MM.1S (cell line): Measurements from ENCODE around the gene PLCXD3.

Experiments
- DNase-seq: peaks from one replicate; pipeline ENCODE4 v3.0.0-alpha.2; 2015
- H2AFZ ChIP-seq: fragments of 300-600 bp; sonication (generic); 2 replicates; pipeline ENCODE4 v1.6.0; 2016; ENCODE audit warnings: antibody characterized with exemption, low read length
- H3F3A ChIP-seq: fragments of 300-600 bp; sonication (generic); 2 replicates; pipeline ENCODE4 v1.6.1; 2016; ENCODE audit warnings: mild to moderate bottlenecking, antibody characterized with exemption, low read length, moderate library complexity, mixed read lengths; ENCODE audit not compliant: insufficient read depth
- H3K27ac ChIP-seq: fragments of 300-600 bp; sonication (generic); 2 replicates; pipeline ENCODE4 v1.5.1; 2016; ENCODE audit warnings: mild to moderate bottlenecking, low read length
- H3K27me3 ChIP-seq: fragments of 300-600 bp; sonication (generic); replicated peaks from 2 replicates; pipeline ENCODE4 v1.6.0; 2016; ENCODE audit warnings: low read length; ENCODE audit not compliant: insufficient read depth
- H3K36me3 ChIP-seq: fragments of 300-600 bp; sonication (generic); replicated peaks from 2 replicates; pipeline ENCODE4 v1.6.1; 2016; ENCODE audit warnings: mild to moderate bottlenecking, low read length, mixed read lengths; ENCODE audit not compliant: insufficient read depth
- H3K4me1 ChIP-seq: fragments of 300-600 bp; sonication (generic); 2 replicates; pipeline ENCODE4 v1.6.1; 2016; ENCODE audit warnings: low read length, mixed read lengths
- H3K4me2 ChIP-seq: fragments of 300-600 bp; sonication (generic); 2 replicates; pipeline ENCODE4 v1.6.0; 2016; ENCODE audit warnings: low read depth, low read length
- H3K4me3 ChIP-seq: fragments of 300-600 bp; sonication (generic); 2 replicates; pipeline ENCODE4 v1.5.1; 2016; ENCODE audit warnings: low read length, mixed read lengths
- H3K79me2 ChIP-seq: fragments of 300-600 bp; sonication (generic); 2 replicates; pipeline ENCODE4 v1.6.1; 2016; ENCODE audit warnings: mixed run types, low read length, mixed read lengths
- H3K9ac ChIP-seq: fragments of 300-600 bp; sonication (generic); 2 replicates; pipeline ENCODE4 v1.6.1; 2016; ENCODE audit warnings: low read length, mixed read lengths
- H3K9me2 ChIP-seq: fragments of 300-600 bp; sonication (generic); replicated peaks from 2 replicates; pipeline ENCODE4 v1.6.1; 2016; ENCODE audit warnings: mild to moderate bottlenecking, low read length, mixed read lengths; ENCODE audit not compliant: insufficient read depth
- H3K9me3 ChIP-seq: fragments of 300-600 bp; sonication (generic); replicated peaks from 2 replicates; pipeline ENCODE4 v1.6.1; 2016; ENCODE audit warnings: mild to moderate bottlenecking, low read length, mixed read lengths; ENCODE audit not compliant: insufficient read depth
- H4K20me1 ChIP-seq: fragments of 300-600 bp; sonication (generic); 2 replicates; pipeline ENCODE4 v1.6.1; 2016; ENCODE audit warnings: mild to moderate bottlenecking, low read length, moderate library complexity, mixed read lengths; ENCODE audit not compliant: insufficient read depth
- CTCF ChIP-seq: fragments of 300-600 bp; sonication (generic); IDR thresholded peaks from 2 replicates; pipeline ENCODE4 v1.5.1; 2016; ENCODE audit warnings: antibody characterized with exemption, low read length, mixed read lengths
- EZH2 ChIP-seq: fragments of 300-600 bp; sonication (generic); optimal IDR thresholded peaks from 2 replicates; pipeline ENCODE3; 2017; ENCODE audit warnings: low read depth, mild to moderate bottlenecking, antibody characterized with exemption, low read length, mixed read lengths
- EZH2phosphoT487 ChIP-seq: fragments of 300-600 bp; sonication (generic); IDR thresholded peaks from 2 replicates; pipeline ENCODE4 v1.6.1; 2018; ENCODE audit warnings: antibody characterized with exemption, low read length

The PLCXD3 gene

GRCh38 chr5:41286696-41287095, 223.7 kb downstream of the PLCXD3 start:
- Histone ChIP-seq H3K27me3 (no peaks in the 10 kb centered on the region), H3K36me3 (no peaks in the 10 kb centered on the region), H2AFZ (no peak overlapping the region), H3K9me3 (no peaks in the 10 kb centered on the region), H3K4me3 (no peak overlapping the region), H3F3A (no peaks in the 10 kb centered on the region), H4K20me1 (no peaks in the 10 kb centered on the region), H3K9ac (no peak overlapping the region), H3K9me2 (no peaks in the 10 kb centered on the region), H3K79me2 (no peaks in the 10 kb centered on the region), H3K27ac (no peak overlapping the region), H3K4me1 (no peaks in the 10 kb centered on the region), H3K4me2 (no peak overlapping the region)
- TF ChIP-seq EZH2phosphoT487 (no peak), CTCF (no peak), EZH2 (no peak)
- DNase-seq: no peak

GRCh38 chr5:41286165-41286564, 224.2 kb downstream of the PLCXD3 start:
- TF ChIP-seq CTCF (no peak), EZH2phosphoT487 (no peak), EZH2 (no peak)
- H3K79me2 ChIP-seq: no peaks in the 10 kb centered on the region
- no peaks in the 10 kb centered on the region for H3K9me3 ChIP-seq
- no peaks in the 10 kb centered on the region for H3K36me3 ChIP-seq
- H2AFZ ChIP-seq: no peak overlapping the region
- no peak overlapping the region for H3K27ac ChIP-seq
- no peak overlapping the region for H3K9ac ChIP-seq
- no peaks in the 10 kb centered on the region for H3F3A ChIP-seq
- H4K20me1 ChIP-seq: no peaks in the 10 kb centered on the region
- no peak overlapping the region for H3K4me2 ChIP-seq
- H3K4me3 ChIP-seq: no peak overlapping the region
- no peaks in the 10 kb centered on the region for H3K4me1 ChIP-seq
- no peak for DNase-seq
- no peaks in the 10 kb centered on the region for H3K9me2 ChIP-seq
- H3K27me3 ChIP-seq: no peaks in the 10 kb centered on the region

- Histone ChIP-seq H4K20me1 (no peaks in the 10 kb centered on the region), H3K4me3 (no peak overlapping the region), H3K4me2 (no peak overlapping the region), H3K27ac (no peak overlapping the region), H3K27me3 (no peaks in the 10 kb centered on the region), H3K9ac (no peak overlapping the region), H3K9me2 (no peaks in the 10 kb centered on the region), H3K79me2 (no peaks in the 10 kb centered on the region), H3F3A (no peaks in the 10 kb centered on the region), H3K9me3 (no peaks in the 10 kb centered on the region), H3K4me1 (no peaks in the 10 kb centered on the region), H2AFZ (no peak overlapping the region), H3K36me3 (no peaks in the 10 kb centered on the region)
- TF ChIP-seq EZH2 (no peak), EZH2phosphoT487 (no peak), CTCF (no peak)
- no peak for DNase-seq
Observed at GRCh38 chr5:41284938-41285337, 225.5 kb downstream of the PLCXD3 start.
